GM18517 (cell line): ENCODE measurements around the gene FASN.
A peak's percentile ranks its signal among the peaks of the same experiment; 100 is the strongest.

ENCODE experiments used
- ATAC-seq: cut with Tn5 transposase; IDR thresholded peaks from one replicate; pipeline ENCODE4 v1.9.1; 2021; ENCODE audit warnings: mild to moderate bottlenecking, moderate library complexity; ENCODE audit not compliant: unreplicated experiment

FASN gene

GRCh38 chr17:82118168-82118814 lies 20.3 kb upstream of the FASN start:
- no peak for ATAC-seq

DNA sequence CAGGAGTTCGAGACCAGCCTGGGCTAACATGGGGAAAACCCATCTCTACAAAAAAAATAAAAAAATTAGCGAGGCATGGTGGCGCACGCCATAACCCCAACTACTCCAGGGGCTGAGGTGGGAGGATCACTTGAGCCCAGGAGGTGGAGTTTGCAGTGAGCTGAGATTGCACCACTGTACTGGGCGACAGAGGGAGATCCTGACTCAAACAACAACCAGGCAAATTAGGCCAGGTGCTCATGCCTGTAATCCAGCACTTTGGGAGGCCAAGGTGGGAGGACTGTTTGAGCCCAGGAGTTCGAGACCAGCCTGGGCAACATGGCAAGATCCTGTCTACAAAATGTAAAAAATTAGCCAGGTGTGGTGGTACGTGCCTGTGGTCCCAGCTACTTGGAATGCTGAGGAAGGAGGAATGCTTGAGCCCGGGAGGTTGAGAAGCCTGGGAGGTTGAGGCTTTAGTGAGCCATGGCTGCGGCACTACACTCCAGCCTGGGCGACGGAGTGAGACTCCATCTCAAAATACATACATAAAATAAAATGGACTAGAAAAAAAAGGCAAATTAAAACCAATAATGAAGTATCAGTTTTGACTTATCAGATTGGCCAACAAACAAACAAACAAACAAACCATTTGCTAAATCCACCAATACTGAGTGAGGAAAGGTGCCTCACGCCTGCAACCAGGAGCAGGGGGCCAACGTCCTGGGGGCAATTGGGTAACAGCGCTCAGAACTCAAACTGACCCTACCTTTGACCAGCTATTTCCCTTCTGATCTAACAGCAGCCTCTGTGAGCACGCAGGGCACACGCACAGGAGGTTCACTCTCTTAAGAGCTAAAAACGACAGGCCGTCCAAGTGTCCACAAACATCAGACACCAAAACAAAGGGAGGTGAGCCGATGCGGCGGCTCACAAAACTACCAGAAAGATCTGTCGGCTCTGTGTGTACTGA lies 19.4 kb upstream of the FASN start:
- ATAC-seq, result no peak

GRCh38 chr17:82116246-82116645 lies 18.2 kb upstream of the FASN start:
- no peak for ATAC-seq

DNA sequence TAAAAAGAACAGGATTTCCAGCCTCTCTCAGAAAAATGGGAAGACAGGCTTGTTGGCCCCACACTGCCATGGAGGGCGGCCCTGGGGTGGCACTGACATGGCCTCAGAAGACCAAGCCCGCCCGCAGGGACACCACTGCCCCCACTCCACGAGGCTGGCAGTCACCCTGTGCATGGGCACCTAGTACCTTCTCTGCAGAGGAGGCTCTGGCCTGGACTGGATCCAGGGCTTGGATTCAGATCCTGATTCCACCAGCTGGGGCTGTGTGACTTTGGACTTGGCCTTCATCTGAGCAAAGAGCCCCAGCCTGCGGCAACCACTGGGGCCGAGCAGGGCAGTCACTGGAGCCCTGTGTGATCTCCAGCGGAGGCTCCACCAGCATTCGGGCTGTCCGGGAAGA lies 16.8 kb upstream of the FASN start:
- ATAC-seq, result no peak

GRCh38 chr17:82114447-82114846 lies 16.4 kb upstream of the FASN start:
- ATAC-seq, result no peak

GRCh38 chr17:82113941-82114340 lies 15.9 kb upstream of the FASN start:
- ATAC-seq, result no peak

- no peak for ATAC-seq
Measured at GRCh38 chr17:82113422-82113821, 15.4 kb upstream of the FASN start.

GRCh38 chr17:82112914-82113311 lies 14.9 kb upstream of the FASN start:
- ATAC-seq, result no peak

DNA sequence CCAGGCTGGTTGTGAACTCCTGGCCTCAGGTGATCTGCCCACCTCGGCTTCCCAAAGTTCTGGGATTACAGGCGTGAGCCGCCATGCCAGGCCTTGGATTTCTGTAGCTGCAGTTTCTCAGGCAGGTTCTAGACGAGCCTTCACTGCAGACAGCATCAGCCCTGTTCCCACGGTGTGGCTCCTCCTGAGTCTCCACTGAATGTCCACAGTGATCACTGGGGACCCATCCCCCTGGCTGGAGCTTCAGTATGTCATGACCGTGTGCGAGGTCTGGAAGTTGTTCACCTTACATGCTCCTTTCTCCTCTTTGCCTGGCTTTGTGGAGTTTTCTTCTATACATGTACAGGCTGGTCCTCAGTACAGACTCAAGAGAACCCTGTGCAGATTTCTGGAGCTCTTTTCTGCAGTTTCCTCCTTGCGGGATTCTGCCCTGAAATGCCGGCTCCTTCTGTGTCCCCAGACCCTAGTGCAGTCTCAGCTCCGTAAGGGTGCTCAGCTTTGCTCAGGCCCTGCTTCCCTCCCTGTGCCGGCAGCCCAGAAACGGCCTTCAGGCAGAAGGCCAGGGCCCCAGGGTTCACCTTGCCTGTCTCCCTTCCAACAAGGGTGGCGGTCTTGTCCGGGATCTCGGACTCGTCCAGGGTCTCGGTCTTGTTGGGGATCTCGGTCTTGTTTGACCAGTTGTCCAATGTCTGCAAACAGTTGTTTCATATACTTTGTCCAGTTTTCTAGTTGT lies 14.3 kb upstream of the FASN start:
- ATAC-seq, result no peak

GRCh38 chr17:82110298-82110697 lies 12.3 kb upstream of the FASN start:
- ATAC-seq, result no peak

GRCh38 chr17:82108961-82109475 lies 11.0 kb upstream of the FASN start:
- no peak for ATAC-seq

DNA sequence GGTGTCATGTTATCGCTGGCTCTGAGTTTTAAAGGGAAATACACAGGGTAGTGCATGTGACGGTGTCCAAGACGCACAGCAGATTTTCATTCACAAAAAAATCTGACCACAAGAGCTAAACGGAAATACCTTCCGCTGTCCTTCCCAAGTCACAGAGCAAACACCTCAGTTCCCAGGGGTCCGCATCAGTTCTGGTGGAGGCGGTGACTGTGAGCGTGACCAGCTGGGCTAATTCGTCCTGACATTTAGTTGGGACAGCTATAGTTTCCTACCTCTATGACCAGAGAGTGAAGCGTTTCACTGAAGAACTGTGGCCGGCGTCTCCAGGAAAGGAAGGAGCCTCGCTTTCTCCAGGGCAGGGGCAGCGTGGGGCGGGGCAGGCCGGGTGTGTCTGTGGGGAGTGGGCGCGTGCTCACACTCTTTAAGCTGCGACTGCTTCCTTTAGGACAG lies 10.5 kb upstream of the FASN start:
- no peak for ATAC-seq

GRCh38 chr17:82108038-82108437 lies 10.0 kb upstream of the FASN start:
- ATAC-seq, result no peak

- no peak for ATAC-seq
Measured at GRCh38 chr17:82107341-82107860, 9.4 kb upstream of the FASN start.

- no peak for ATAC-seq
Measured at GRCh38 chr17:82106688-82107305, 8.8 kb upstream of the FASN start.

- ATAC-seq, result peak; percentile 75
Measured at GRCh38 chr17:82105882-82106687, 8.0 kb upstream of the FASN start.

- no peak for ATAC-seq
Measured at GRCh38 chr17:82105417-82105881, 7.4 kb upstream of the FASN start.

GRCh38 chr17:82104797-82105416 lies 6.9 kb upstream of the FASN start:
- ATAC-seq, result no peak
